HG03565 (cell line): ENCODE measurements around the gene TASP1.

Source experiments
- ATAC-seq: cut with Tn5 transposase; IDR thresholded peaks from one replicate; pipeline ENCODE4 v1.9.1; 2021; ENCODE audit warnings: mild to moderate bottlenecking, moderate library complexity; ENCODE audit not compliant: unreplicated experiment

The TASP1 gene

GRCh38 chr20:13449868-13450434, 188.8 kb downstream of the TASP1 start:
- no peak for ATAC-seq

- ATAC-seq: no peak
Observed at GRCh38 chr20:13447385-13448180, 191.1 kb downstream of the TASP1 start.

DNA sequence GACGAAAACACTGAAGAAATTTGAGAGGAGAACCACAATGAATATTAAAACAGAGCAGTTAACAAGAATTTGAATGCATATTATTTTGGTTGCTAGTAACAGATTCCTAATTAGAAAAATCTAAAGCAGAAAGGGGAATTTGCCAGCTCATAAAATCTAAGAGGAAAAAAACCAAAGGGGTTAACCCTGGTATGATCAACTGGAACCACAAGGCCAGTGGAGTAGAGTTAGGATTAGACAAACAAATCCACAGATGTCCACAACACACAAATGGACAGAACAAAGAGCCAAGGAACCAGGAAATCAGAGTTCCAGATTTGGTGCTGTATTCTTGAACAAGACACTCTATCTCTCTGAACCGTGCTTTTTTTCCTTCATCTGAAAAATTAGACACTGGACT, 195.0 kb downstream of the TASP1 start:
- no peak for ATAC-seq

GRCh38 chr20:13442986-13443385, 195.7 kb downstream of the TASP1 start:
- no peak for ATAC-seq

DNA sequence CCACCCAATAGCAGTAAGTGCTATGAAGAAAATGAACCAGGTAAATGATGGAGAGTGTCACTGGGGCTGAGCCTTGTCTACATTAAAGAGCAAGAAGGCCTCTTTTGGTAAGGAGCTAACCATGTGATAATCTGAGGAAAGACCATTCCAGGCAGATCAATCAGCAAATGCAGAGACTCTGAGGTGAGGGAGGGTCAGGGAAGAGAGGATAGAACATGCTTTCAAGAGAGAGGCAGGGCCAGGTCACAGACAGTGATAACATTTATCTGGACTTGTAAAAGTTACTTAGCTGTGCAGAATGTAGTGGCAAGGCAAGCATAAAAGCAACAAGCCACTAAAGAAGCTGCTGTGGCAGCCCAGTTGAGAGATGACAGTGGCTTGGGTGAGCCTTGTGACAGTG, 197.3 kb downstream of the TASP1 start:
- ATAC-seq: no peak

- no peak for ATAC-seq
Observed at GRCh38 chr20:13436530-13436929, 202.2 kb downstream of the TASP1 start.

GRCh38 chr20:13432126-13432525, 206.6 kb downstream of the TASP1 start:
- ATAC-seq: no peak

DNA sequence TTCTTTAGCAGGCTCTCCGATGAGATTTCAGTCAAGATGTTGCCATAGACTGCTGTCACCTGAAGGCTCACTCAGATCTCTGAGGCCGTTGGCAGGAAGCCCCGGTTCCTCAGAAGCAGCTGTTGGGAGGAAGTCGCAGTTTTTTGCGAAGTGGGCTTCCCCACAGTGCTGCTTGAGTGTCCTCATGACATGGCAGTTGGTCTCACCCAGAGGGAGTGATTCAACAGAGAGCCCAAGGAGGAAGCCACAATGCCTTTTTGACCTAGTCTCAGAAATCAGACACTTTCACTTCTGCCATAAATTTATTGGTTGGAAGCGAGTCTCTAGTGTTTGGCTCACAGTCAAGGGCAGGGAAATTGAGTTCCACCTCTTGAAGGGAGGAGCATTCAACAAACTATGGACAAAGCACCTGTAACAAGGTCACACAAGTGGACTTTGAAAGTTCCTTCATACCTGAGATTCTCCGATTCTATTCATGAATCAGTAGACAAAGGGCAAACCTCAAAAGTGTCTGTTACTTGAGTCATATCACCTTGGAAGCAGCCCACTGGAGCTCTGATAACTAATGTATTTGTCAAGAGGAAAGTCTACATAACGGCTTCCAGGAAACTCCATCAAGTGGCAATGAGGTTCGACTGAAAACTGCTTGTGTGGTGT, 208.3 kb downstream of the TASP1 start:
- ATAC-seq: peak; percentile 78

- ATAC-seq: no peak
Observed at GRCh38 chr20:13428684-13429083, 210.0 kb downstream of the TASP1 start.

DNA sequence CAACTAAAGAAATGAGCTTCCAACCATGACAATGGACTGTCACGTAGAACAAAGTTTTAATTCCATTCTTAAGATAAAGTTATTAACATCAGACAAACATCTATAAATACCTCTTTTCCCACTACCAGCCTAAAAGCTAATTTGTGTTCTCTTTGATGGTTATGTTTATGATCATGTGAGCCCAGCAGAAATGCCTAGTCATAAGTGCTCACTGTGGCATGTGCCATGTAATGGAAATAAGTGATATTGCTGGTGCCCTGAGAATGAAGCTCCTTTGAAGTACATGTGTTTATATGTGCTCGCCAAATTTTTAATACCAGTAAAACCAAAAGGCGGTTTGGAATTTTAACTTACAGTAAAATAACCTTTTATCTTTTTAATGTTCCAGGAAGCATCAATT, 211.9 kb downstream of the TASP1 start:
- no peak for ATAC-seq

DNA sequence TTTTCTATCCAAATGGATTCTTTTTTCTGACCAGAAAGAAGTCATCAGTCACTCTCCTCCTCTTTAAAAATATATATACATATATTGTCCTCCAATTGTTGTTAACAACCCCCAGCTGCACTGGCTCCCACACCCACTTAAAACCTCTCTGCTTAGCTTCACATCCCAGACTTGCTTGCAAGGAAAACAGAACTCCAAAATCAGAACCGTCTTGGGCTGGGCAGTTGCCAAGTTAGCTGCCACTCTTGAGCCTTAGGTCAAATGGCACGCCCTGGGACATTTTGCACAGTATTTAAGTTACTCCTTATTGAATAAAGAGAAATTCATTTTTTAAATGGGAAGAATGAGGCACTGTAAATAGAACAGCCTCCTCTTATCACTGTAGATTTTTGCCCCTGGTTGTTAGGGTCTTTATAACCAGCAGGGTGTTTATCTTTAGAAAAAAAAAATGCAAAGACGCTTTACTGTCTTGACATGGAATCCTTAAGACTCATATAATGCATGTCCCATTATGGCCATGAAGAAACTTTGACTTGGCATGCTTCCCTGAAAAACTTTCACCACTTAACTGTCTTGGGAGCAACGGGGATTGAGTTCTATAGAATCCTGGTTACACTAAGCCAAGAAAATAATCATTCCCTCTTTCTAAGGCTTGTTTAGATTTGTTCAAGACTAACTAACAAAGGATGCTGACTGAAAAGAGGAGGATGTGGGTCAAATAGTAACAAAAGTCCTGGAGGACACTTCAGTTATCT, 213.2 kb downstream of the TASP1 start:
- ATAC-seq: no peak

- ATAC-seq: no peak
Observed at GRCh38 chr20:13424174-13424833, 214.4 kb downstream of the TASP1 start.

GRCh38 chr20:13423472-13424173, 215.1 kb downstream of the TASP1 start:
- ATAC-seq: no peak

DNA sequence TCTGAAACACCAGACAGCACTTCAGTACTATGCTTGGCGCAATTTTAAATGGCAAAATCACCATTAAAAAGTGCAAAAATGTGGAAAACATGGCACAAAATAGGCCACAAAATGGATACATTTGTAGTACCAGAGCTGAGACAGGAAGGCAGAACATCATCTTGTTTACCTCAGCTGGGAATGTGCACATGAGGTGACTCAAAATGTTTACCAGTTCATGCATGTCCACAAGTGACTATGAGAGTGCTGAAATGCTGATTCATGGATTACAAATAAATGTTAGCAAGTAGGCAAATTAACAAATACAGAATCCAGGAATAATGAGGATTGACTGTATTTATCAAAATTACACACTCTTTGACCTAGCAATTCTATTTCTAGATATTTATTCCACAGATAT, 216.1 kb downstream of the TASP1 start:
- ATAC-seq: no peak

- no peak for ATAC-seq
Observed at GRCh38 chr20:13420625-13421024, 218.1 kb downstream of the TASP1 start.

- ATAC-seq: no peak
Observed at GRCh38 chr20:13419477-13419876, 219.3 kb downstream of the TASP1 start.

GRCh38 chr20:13418263-13419229, 220.2 kb downstream of the TASP1 start:
- no peak for ATAC-seq

GRCh38 chr20:13416531-13416930, 222.2 kb downstream of the TASP1 start:
- ATAC-seq: no peak

GRCh38 chr20:13412806-13413445, 225.8 kb downstream of the TASP1 start:
- no peak for ATAC-seq
